Activated CD8-positive, alpha-beta memory T cell treated with anti-CD3 and anti-CD28 coated beads, Interleukin-2, amount 50 U/mL, for 1 hour (primary cell): ENCODE measurements around the gene MYPN.
"Not testable (repeated sequence)": the region's sequence is repeated elsewhere in the genome, so short reads cannot be mapped to it uniquely, and the experiment has no call there.

Experiments used
- DNase-seq: peaks from one replicate; pipeline ENCODE4 v3.0.0-alpha.2; 2020; ENCODE audit errors: extremely low read depth

Gene MYPN

DNA sequence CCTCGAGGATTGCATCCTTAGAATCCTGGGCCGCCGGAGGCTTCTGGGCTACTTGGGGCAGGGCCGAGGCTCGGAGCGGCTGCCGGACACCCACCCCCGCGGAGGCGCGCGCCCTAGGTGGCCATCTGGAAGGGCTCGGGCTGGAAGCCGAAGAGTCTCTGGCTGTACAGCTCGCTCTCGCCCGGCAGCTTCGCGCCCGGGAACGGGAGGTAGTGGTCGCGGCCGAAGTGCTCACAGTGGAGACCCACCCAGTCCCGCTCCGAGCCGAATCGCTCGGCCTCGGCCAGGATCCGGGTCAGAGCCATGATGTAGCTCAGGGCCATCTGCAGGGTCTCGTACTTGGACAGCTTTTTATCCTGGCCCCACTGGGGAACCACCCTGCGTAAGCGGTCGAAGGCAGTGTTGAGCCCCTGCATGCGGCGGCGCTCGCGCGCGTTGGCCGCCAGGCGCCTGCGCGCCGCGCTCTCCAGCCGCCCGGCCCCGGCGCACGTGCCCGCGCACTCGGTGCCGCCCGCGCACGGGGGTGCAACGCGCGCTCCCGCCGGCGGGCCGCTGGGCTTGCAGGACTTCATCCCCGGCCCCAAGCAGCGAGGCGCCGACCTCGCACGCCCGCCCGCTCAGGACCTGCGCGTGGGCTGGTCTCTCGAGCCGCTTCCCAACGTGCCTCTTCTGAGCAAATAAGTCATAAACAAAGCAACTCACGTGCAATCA lies 122.0 kb downstream of the MYPN start:
- DNase-seq: no peak

DNA sequence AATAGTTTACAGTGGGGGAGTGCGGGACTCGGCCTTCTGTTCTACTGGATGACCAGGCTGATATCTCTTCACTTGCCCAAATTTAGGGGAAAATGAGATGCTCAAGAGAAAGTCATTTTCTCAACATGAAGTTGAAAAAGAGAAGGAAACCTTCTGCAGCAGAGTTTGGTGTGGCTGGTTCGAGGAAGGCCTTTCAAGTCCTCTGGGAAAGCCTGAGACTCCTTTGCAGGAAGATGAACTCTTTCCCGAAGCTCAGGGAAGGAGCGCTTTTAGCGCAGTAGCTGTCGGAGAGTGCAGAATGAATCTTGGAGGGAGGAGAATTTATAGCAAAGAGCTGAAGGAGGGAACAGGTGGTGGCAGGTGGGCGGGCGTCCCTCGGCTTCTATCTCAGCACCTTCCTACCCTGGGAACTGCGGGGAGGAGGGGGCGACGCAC lies 122.5 kb downstream of the MYPN start, which contains the start of gene ATOH7:
Gene ATOH7 (minus strand): TSS at position 297 of the 435 bp plus-strand sequence. CDS start 436 bp downstream, outside the sequence.
- DNase-seq: no peak

GRCh38 chr10:68233046-68233445 lies 123.8 kb downstream of the MYPN start:
- no peak for DNase-seq

DNA sequence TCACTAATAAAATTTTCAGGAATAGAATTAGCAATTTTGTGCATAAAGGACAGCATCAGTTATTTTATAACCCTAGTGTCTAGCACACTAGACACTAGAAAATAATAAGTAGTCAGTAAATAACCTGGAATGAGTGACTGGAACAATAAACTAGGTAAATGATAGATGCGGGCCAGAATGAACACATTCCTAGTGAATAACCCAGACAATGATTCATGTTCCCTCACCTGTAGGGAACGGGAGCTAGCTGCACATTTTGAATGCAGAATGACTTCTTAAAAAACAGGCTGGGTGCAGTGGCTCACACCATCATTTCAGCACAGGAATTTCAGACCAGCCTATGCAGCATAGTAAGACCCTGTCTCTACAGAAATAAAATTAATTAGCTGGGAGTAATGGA lies 125.8 kb downstream of the MYPN start:
- no peak for DNase-seq

DNA sequence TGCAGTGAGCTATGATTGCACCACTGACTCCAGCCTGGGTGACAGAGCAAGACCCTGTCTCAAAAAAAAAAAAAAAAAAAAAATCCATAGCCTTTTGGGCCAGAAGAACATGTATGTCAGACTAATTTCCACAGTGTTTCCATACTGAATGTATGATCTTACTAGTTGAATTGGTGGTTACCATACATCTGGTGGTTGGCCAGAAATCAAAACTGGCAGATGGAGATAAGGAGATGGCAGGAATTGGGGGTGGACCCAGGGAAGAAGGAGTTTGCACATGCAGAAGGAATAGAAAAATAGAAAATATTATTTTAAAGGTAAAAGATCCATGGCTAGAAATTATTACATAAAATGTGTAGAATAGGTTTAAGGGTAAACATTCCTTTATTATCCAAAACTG lies 126.3 kb downstream of the MYPN start:
- no peak for DNase-seq

DNA sequence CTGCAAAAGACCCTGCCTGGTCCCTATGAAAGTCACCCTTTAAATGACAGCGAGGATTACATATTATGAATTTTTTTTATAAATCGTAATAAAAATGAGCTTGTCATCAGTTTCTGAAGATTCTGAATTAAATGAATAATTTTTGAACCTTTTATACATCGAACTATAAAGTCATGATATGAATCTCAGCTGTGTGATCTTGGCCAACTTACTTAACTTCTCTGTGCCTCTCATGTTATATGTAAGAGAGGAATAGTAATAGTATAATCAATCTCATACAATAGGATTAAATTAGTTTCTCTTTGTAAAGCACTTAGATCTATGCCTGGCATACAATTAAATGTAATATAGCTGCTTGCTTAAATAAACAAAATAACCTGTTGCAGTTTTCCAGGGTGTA lies 127.9 kb downstream of the MYPN start:
- DNase-seq: no peak

- DNase-seq: no peak
Observed at GRCh38 chr10:68238371-68238770, 129.1 kb downstream of the MYPN start.

GRCh38 chr10:68239069-68239468 lies 129.8 kb downstream of the MYPN start:
- DNase-seq: no peak

DNA sequence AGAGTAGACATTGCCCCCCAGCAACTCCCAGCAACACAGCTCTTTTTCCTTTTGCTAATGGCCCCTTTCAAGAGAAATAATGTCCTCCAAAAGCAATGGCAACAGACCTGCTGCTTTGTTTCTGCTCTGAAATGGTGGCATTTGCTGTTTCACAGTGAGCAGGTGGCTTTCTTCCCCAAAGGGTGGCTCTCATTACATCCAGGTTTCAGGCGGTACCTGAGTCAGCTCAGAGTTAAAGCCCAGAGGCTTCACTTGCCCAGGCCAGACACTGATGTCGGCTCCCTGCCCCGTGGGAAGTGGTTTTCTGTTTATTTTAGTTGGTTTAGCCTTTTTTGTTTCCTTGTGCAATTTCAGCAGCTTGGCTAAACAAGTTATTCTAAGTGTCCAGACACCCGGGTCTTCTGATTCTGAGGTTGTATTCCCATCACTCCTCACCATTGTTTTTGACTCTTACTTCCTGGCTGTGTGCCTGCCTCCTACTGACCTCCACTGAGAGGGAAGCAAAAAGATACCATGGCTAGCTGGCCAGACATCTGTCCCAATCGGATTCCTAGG lies 130.4 kb downstream of the MYPN start:
- no peak for DNase-seq

DNA sequence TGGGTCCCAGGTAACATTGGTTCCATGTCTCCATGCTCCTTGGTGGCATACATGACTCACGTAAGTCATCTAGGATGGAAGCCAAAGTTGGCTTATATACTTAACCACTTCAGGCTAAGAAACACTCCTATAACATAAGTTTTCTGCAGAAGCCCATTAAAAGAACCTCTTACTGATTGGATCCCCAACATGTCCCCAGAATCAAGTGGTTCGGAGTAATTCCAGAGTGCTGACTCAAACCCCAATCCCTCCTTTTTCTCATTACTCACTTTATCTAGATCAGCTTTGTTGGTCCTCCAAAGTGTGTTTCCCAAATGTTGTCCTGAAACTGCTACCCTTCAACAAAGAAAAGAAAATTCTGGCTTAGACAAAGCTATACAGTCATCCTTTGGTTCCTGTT lies 132.8 kb downstream of the MYPN start:
- no peak for DNase-seq

DNA sequence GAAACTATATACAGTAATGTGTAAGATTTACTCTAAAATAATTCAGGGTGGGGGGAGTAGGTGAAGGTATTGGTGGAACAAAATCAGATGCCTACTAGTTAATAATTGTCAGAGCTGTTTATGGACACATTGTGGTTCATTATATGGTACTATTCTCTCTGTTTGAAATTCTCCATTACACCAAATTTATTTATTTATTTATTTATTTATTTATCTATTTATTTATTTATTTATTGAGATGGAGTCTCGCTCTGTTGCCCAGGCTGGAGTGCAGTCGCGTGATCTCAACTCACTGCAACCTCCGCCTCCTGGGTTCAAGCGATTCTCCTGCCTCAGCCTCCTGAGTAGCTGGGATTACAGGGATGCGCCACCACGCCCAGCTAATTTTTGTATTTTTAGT lies 137.1 kb downstream of the MYPN start:
- not testable (repeated sequence) for DNase-seq

DNA sequence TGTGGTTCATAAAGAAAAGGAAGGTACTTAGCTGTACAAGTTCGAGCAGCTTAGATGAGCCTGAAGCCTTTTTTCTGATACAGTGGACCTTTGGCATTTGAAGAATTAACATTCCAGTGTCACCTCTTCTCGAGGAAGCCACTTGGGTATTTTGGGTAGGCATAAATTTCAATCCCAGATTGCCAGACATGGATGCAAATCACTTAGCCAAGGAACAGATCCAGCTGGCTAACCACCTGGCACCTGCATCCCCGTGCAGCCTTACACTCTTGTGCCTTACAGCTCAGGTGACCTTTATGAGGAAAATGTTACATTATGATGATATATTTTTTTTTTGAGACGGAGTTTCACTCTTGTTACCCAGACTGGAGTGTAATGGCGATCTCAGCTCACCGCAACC lies 138.6 kb downstream of the MYPN start:
- DNase-seq: no peak

DNA sequence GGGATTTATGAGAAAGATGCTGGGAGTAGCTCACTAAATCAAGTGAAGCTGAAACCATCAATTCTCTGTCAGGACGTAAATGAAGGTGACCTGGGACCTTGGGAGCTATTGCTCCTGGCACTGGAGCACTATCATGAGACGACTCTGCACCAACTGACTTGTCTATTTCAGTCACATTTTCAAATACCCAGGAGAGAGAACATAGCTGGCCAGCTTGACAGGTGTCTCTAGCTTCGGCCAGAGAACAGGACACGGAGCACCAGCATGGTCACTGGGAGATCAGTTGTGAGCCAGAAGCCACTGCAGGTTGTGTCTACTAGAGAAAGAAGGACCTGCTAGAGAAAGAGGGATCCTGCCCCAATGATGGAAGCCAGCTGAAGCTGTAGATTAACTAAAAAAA lies 140.0 kb downstream of the MYPN start:
- DNase-seq: no peak

DNA sequence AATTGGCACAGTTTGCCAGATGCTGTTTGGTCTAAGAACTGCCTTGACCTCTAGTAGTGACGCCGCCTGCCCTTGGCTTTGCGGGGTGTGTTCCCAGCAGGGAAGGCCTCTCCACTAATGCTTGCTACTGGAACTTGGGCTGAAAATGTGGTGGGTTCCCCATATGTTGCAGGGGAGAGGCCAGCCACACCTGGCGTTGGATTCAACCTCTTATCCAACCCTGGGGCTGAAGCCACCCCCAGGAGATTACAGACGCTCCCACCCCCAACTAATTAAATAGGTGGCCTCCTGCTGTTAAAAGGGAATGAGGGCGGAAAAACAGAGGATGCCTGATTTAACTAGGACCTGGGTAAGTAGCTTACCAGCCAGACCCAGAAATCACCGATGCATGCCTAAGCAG lies 141.9 kb downstream of the MYPN start:
- no peak for DNase-seq

DNA sequence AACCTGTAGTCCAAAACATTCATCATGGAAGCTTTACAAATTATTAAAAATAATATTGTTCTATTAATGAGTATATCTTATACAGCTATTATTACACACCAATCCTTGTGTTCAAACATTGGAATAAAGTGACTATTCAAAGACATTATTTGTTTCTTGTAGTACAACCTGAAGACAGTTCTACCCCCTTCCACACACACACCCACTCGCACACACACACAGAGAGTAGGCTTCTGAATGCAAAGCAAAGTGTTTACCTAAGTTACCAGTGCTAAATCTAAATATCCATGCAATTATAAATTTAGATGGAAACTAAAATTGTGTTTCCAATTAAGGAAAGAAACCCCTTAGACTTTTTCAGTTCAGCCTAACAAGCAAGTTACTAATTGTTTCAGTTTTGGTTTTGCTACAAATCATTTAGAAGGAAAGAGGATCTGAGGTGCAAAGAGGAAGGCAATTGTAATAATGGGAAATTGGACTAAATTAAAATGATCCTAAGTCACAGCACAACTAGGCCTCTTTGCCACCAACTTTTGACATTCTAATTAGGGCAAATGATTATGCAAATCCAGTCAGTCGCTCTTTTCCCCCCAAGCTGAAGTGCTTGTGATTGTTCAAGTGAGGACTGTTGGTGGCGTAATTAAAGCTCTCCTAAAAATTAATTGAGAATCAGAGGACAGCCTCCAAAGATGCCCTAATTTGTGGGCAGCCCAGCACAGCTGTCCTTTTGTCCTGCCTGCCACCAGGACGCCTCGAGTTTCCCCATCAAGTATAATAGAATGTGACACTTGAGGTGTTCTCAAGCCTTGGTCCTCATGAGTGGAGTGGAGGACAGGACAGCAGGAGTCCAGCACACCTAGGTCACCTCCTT lies 142.6 kb downstream of the MYPN start:
- no peak for DNase-seq

GRCh38 chr10:68253346-68253745 lies 144.1 kb downstream of the MYPN start:
- DNase-seq: no peak

- no peak for DNase-seq
Observed at GRCh38 chr10:68261132-68261856, 152.0 kb downstream of the MYPN start.
